Upper lobe of left lung (tissue), 4 donors: ENCODE measurements around the gene ATXN1.
"Not testable (repeated sequence)": the region's sequence is repeated elsewhere in the genome, so short reads cannot be mapped to it uniquely, and the experiment has no call there.

Experiments used
- EP300 ChIP-seq, 4 donors: sonication (generic); formaldehyde crosslinking; IDR thresholded peaks; one replicate each; pipeline ENCODE4 v1.5.1; 2017; ENCODE audit warnings: antibody characterized with exemption in 4 of 4, control low read depth in 2 of 4
- POLR2A ChIP-seq, 4 donors: fragments of 450-650 bp; IDR thresholded peaks; one replicate each; pipeline ENCODE4 v1.5.1; 2016 to 2017; ENCODE audit warnings: antibody characterized with exemption in 4 of 4, mild to moderate bottlenecking in 2 of 4
- TF ChIP-seq, protein P1 (sequence below), 6 experiments: fragments of 450-650 bp in 4 of 6; fragments of 200-600 bp in 2 of 6; sonication (generic) in 2 of 6; IDR thresholded peaks; one replicate each; pipeline ENCODE4 v1.5.1; 2016 to 2019; ENCODE audit warnings: antibody characterized with exemption in 6 of 6

DNA sequence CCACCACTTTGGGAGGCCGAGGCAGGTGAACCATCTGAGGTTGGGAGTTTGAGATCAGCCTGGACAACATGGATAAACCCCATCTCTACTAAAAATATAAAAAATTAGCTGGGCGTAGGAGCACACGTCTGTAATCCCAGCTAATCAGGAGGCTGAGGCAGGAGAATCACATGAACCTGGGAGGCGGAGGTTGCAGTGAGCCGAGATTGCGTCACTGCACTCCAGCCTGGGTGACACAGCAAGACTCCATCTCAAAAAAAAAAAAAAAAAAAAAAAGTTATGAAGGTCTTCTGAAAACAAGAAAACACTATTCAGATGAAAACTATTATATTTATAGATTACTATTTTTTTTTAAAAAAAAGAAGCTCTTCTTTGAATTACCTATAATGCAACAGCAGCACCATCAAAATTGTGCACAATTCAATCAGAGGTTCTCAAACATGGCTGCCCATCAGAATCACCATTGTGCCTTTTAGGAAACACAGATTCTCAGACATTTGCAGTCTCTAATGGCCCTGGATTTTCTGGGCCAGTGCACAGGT lies 370.3 kb downstream of the ATXN1 start:
- TF ChIP-seq, protein P1, sequence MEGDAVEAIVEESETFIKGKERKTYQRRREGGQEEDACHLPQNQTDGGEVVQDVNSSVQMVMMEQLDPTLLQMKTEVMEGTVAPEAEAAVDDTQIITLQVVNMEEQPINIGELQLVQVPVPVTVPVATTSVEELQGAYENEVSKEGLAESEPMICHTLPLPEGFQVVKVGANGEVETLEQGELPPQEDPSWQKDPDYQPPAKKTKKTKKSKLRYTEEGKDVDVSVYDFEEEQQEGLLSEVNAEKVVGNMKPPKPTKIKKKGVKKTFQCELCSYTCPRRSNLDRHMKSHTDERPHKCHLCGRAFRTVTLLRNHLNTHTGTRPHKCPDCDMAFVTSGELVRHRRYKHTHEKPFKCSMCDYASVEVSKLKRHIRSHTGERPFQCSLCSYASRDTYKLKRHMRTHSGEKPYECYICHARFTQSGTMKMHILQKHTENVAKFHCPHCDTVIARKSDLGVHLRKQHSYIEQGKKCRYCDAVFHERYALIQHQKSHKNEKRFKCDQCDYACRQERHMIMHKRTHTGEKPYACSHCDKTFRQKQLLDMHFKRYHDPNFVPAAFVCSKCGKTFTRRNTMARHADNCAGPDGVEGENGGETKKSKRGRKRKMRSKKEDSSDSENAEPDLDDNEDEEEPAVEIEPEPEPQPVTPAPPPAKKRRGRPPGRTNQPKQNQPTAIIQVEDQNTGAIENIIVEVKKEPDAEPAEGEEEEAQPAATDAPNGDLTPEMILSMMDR (IDR thresholded peaks at IDR 0.05) = not testable (repeated sequence)
- TF ChIP-seq POLR2A, EP300 (IDR thresholded peaks at IDR 0.05): not testable (repeated sequence)
